Measurements from ENCODE around the gene ZNF580.

Gene ZNF580

GRCh38 chr19:55679343-55680257 lies 38.8 kb downstream of the ZNF580 start:
- DNase-seq = no peak

GRCh38 chr19:55680339-55681130 lies 39.7 kb downstream of the ZNF580 start:
- no peak for DNase-seq

GRCh38 chr19:55681131-55682092 lies 40.6 kb downstream of the ZNF580 start:
- DNase-seq = no peak

GRCh38 chr19:55683449-55684261 lies 42.9 kb downstream of the ZNF580 start:
- DNase-seq = no peak

GRCh38 chr19:55684946-55685681 lies 44.3 kb downstream of the ZNF580 start:
- no peak for DNase-seq

- DNase-seq = no peak
Measured at GRCh38 chr19:55685776-55686175, 45.0 kb downstream of the ZNF580 start.

GRCh38 chr19:55686311-55687050 lies 45.7 kb downstream of the ZNF580 start:
- DNase-seq = no peak

- no peak for DNase-seq
Measured at GRCh38 chr19:55687281-55688201, 46.7 kb downstream of the ZNF580 start.

- no peak for DNase-seq
Measured at GRCh38 chr19:55688422-55689218, 47.8 kb downstream of the ZNF580 start.

GRCh38 chr19:55689411-55690108 lies 48.8 kb downstream of the ZNF580 start:
- DNase-seq = no peak

GRCh38 chr19:55690109-55690768 lies 49.4 kb downstream of the ZNF580 start:
- no peak for DNase-seq

GRCh38 chr19:55690769-55691545 lies 50.2 kb downstream of the ZNF580 start:
- DNase-seq = no peak

- DNase-seq = no peak
Measured at GRCh38 chr19:55691561-55692481, 51.0 kb downstream of the ZNF580 start.

GRCh38 chr19:55692681-55693081 lies 51.9 kb downstream of the ZNF580 start:
- no peak for DNase-seq
